Measurements from ENCODE around the gene RBBP5. TPM values are rescaled to one million over a fixed set of nuclear protein-coding genes. Genes with fewer than 3 reads are reported as not detected.

Gene RBBP5
- total RNA-seq, 2 experiments from 2014 or later: 14.8 to 15.6 TPM

- CTCF ChIA-PET: no interaction called here
Measured at GRCh38 chr1:205170532-205171269, 48.9 kb upstream of the RBBP5 start.

GRCh38 chr1:205169248-205169647 lies 47.5 kb upstream of the RBBP5 start:
- no peaks in the 10 kb centered on the region for H3K4me1 ChIP-seq (ENCODE audit: insufficient read depth, low read length)
- no peaks in the 10 kb centered on the region for H3K9me3 ChIP-seq (ENCODE audit: control insufficient read depth in 1 of 2, insufficient read depth in 1 of 2, low read length in 2 of 2)
- H3K9me3 Mint-ChIP-seq: no peaks in the 10 kb centered on the region
- CTCF ChIA-PET: no interaction called here
- no peak overlapping the region for H3K4me3 Mint-ChIP-seq
- TF ChIP-seq CTCF (IDR thresholded peaks at IDR 0.05): no peak
- H3K4me1 Mint-ChIP-seq (ENCODE audit: low read depth): peaks cover 23% of the 10 kb centered on the region
- H3K36me3 Mint-ChIP-seq (ENCODE audit: low read depth): peaks cover 79% of the 10 kb centered on the region
- peaks cover 34% of the 10 kb centered on the region for H3K36me3 ChIP-seq (ENCODE audit: insufficient read depth, low read length)
- POLR2A ChIA-PET: no interaction called here
- no peaks in the 10 kb centered on the region for H3K27me3 ChIP-seq (ENCODE audit: control insufficient read depth in 1 of 2, insufficient read depth in 2 of 2, low read length in 2 of 2)
- H3K27me3 Mint-ChIP-seq: no peaks in the 10 kb centered on the region
- no peak overlapping the region for H3K27ac ChIP-seq (ENCODE audit: low read depth in 1 of 2, low read length in 2 of 2)
- no peak for DNase-seq
- ATAC-seq (ENCODE audit: poor library complexity): no peak
- H3K27ac Mint-ChIP-seq: no peak overlapping the region
- no peak overlapping the region for H3K4me3 ChIP-seq (ENCODE audit: low read length)
- intact Hi-C loops (cut with DNase I, micrococcal nuclease): no loop called here

More at GRCh38 chr1:205170532-205171269, 48.9 kb upstream of the RBBP5 start:
- H3K27me3 Mint-ChIP-seq: no peaks in the 10 kb centered on the region
- POLR2A ChIA-PET: interaction anchor here (0.6 kb wide), 1 partner anchor 422 kb away, joined by 5 read pairs; no protein-coding TSS in a partner anchor
- DNase-seq: no peak
- intact Hi-C loops (cut with DNase I, micrococcal nuclease): no loop called here
- Histone ChIP-seq H3K9me3 (ENCODE audit: control insufficient read depth in 1 of 2, insufficient read depth in 1 of 2, low read length in 2 of 2) (no peaks in the 10 kb centered on the region), H3K27me3 (ENCODE audit: control insufficient read depth in 1 of 2, insufficient read depth in 2 of 2, low read length in 2 of 2) (no peaks in the 10 kb centered on the region), H3K36me3 (ENCODE audit: insufficient read depth, low read length) (peaks cover 35% of the 10 kb centered on the region), H3K4me3 (ENCODE audit: low read length) (no peak overlapping the region), H3K27ac (ENCODE audit: low read depth in 1 of 2, low read length in 2 of 2) (no peak overlapping the region), H3K4me1 (ENCODE audit: insufficient read depth, low read length) (no peaks in the 10 kb centered on the region)
- peaks cover 23% of the 10 kb centered on the region for H3K4me1 Mint-ChIP-seq (ENCODE audit: low read depth)
- H3K27ac Mint-ChIP-seq: no peak overlapping the region
- TF ChIP-seq CTCF (IDR thresholded peaks at IDR 0.05): no peak
- no peak overlapping the region for H3K4me3 Mint-ChIP-seq
- ATAC-seq (ENCODE audit: poor library complexity): no peak
- H3K36me3 Mint-ChIP-seq (ENCODE audit: low read depth): peaks cover 68% of the 10 kb centered on the region
- no peaks in the 10 kb centered on the region for H3K9me3 Mint-ChIP-seq

GRCh38 chr1:205168291-205168690 lies 46.5 kb upstream of the RBBP5 start:
- no peak for TF ChIP-seq CTCF (IDR thresholded peaks at IDR 0.05)
- intact Hi-C loops (cut with DNase I, micrococcal nuclease): no loop called here
- Histone ChIP-seq H3K36me3 (ENCODE audit: insufficient read depth, low read length) (peaks cover 43% of the 10 kb centered on the region), H3K27me3 (ENCODE audit: control insufficient read depth in 1 of 2, insufficient read depth in 2 of 2, low read length in 2 of 2) (no peaks in the 10 kb centered on the region), H3K4me3 (ENCODE audit: low read length) (no peak overlapping the region), H3K9me3 (ENCODE audit: control insufficient read depth in 1 of 2, insufficient read depth in 1 of 2, low read length in 2 of 2) (no peaks in the 10 kb centered on the region), H3K4me1 (ENCODE audit: insufficient read depth, low read length) (no peaks in the 10 kb centered on the region), H3K27ac (ENCODE audit: low read depth in 1 of 2, low read length in 2 of 2) (no peak overlapping the region)
- POLR2A ChIA-PET: interaction anchor here (0.6 kb wide), 1 partner anchor 28 kb away, joined by 3 read pairs; no protein-coding TSS in a partner anchor
- CTCF ChIA-PET: no interaction called here
- H3K36me3 Mint-ChIP-seq (ENCODE audit: low read depth): peaks cover 88% of the 10 kb centered on the region
- H3K27ac Mint-ChIP-seq: no peak overlapping the region
- ATAC-seq (ENCODE audit: poor library complexity): no peak
- H3K9me3 Mint-ChIP-seq: no peaks in the 10 kb centered on the region
- H3K27me3 Mint-ChIP-seq: no peaks in the 10 kb centered on the region
- H3K4me3 Mint-ChIP-seq: no peak overlapping the region
- H3K4me1 Mint-ChIP-seq (ENCODE audit: low read depth): peaks cover 23% of the 10 kb centered on the region
- no peak for DNase-seq

All from CD4-positive, alpha-beta T cell (primary cell).